GM19324 (cell line): ENCODE data around the gene CREM.

Experiments used
- ATAC-seq: cut with Tn5 transposase; IDR thresholded peaks from one replicate; pipeline ENCODE4 v1.9.1; 2021; ENCODE audit warnings: mild to moderate bottlenecking, moderate library complexity; ENCODE audit not compliant: unreplicated experiment, low FRiP score

Gene CREM

GRCh38 chr10:35191523-35191922, 64.9 kb downstream of the CREM start:
- ATAC-seq = no peak

GRCh38 chr10:35192645-35193249, 66.1 kb downstream of the CREM start:
- no peak for ATAC-seq

GRCh38 chr10:35194471-35194870, 67.8 kb downstream of the CREM start:
- ATAC-seq = no peak

DNA sequence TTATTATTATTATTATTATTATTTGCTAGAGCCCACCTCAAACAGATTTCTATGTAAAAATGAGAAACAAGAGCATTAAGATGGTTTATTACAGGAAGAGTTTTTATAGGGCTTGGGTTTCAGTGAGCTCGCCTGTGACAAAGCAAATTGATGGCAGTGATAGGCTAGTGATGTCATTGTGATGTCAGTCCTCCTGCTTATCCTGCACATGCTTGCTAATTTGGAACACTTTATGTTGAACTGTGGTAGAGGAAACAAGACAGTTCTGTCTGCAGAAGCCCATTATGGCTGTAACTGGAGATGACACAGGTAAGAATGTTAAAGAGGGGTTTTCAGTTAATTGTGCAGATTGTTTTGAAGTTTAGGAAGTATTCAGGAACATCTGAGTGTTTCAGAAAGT, 68.3 kb downstream of the CREM start:
- no peak for ATAC-seq

- peak; percentile 94 for ATAC-seq
Measured at GRCh38 chr10:35195361-35196306, 69.0 kb downstream of the CREM start.

DNA sequence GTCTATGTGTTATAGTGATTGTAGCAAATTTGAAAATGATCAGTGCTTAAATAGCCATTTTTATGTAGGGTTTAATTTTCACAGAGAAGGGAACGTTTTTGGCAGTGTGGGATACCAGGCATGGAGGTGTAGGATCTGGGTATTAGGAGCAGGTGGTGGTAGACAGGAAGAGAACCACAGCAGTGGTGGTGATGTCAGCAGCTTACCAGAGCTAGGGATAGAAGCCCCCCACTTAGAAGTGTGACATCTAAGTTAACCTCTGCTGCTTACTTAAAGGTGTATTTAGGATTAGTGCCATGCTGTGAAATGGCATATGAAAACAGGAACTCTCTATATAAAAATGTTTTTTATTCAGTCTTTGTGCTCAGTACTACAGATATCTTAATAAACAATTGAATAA, 73.8 kb downstream of the CREM start:
- no peak for ATAC-seq

- ATAC-seq = no peak
Measured at GRCh38 chr10:35201234-35201633, 74.6 kb downstream of the CREM start.

DNA sequence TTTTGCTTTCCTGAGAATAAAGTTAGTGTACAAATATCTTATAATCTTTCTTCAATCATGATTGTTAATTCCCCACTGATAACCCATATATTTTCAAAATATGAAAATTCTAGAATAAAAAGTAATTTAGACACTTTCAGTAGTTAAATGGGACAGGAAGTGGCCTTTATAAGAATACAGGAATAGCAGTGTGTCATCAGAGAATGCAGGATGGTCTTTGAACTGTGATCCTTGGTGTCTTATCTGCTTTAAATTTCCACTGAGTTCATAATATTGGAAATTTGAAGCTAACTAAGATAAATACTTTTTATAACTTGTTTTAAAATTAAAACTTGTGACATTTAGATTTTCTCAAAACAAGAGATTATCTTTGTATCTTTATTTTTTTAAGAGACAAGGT, 75.4 kb downstream of the CREM start:
- ATAC-seq = no peak

GRCh38 chr10:35203745-35204144, 77.1 kb downstream of the CREM start:
- no peak for ATAC-seq

DNA sequence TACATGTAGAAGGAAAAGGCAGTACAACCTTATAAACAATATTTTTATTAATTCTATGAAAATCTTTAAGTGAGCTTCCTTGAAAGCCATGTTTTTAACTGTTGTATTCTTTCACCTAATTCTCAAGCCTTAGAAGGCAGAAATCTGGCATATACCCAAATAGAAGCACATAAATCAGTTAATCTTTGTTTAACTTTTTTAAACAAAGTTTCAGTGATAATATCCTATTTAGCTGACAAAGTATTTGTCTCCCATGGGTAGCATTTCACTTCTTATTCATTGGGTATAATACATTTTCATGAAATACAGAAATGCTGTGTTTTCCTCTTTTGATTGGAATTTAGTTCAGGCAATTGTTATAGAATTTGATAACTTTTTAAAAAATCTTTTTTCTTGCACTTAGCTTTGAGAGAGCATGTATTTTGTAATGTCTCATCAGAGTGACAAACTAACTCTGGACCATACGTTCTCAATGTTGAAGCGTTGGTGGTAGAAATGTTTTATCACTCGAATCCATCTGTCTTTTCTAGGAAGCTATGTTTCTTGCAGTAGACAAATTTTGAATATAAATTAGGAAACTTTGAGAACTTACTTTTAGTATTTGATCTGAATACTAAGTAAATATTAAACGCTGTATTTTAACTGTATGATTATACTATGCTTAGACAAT, 78.1 kb downstream of the CREM start:
- ATAC-seq = no peak

DNA sequence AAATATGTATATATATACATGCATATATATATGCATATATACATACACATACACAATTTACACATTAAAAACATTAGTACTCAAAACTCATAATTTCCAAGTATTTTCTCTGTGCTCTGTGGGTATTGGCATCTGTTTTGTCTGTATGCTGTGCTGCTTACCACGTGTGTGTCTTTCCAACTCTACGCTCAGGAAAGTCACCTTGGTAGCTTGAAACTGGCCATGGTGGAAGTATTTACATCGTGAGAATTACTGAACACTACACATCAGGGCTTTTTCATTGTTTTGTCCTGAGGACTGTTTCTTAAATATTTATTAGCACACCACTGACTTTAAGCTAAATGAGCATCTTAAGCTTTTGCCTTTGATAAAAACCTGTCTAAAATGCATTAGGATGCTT, 79.6 kb downstream of the CREM start:
- ATAC-seq = no peak

- ATAC-seq = peak; percentile 66
Measured at GRCh38 chr10:35208536-35208935, 81.9 kb downstream of the CREM start.

- ATAC-seq = peak; percentile 28
Measured at GRCh38 chr10:35208949-35209613, 82.4 kb downstream of the CREM start.

DNA sequence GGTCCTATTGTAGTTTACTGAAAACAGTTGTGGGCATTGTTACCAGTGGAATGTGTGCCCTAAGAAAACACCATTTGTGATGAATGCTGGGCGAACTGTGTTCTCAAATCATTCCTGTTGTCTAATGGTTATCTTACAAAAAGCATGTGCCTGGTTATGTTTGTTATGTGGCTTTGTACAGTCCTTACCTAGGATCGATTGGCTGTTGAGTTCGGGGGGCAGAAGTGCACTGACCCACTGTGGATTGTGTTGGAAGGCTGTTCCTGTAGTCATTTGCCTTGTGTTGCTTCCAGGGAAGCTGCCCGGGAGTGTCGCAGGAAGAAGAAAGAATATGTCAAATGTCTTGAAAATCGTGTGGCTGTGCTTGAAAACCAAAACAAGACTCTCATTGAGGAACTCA, 84.3 kb downstream of the CREM start:
- ATAC-seq = no peak

GRCh38 chr10:35211390-35211789, 84.7 kb downstream of the CREM start:
- no peak for ATAC-seq

GRCh38 chr10:35212856-35213255, 86.2 kb downstream of the CREM start:
- ATAC-seq = no peak

GRCh38 chr10:35213699-35214098, 87.1 kb downstream of the CREM start:
- ATAC-seq = no peak

GRCh38 chr10:35214607-35215020, 88.0 kb downstream of the CREM start:
- no peak for ATAC-seq

GRCh38 chr10:35215107-35215506, 88.5 kb downstream of the CREM start:
- no peak for ATAC-seq

- ATAC-seq = no peak
Measured at GRCh38 chr10:35216303-35216905, 89.8 kb downstream of the CREM start.
